GM12878 (cell line): ENCODE data around the gene PDGFA. TPM values are rescaled to one million over a fixed set of nuclear protein-coding genes. Genes with fewer than 3 reads are reported as not detected.

Experiments
- ATAC-seq: fragments of 200-7000 bp; cut with Tn5 transposase; 3 replicates; pipeline ENCODE4 v1.9.1; 2020; ENCODE audit warnings: mild to moderate bottlenecking, moderate library complexity
- BruUV-seq: library from RNA; stranded (reverse); fragments of 400-500 nt; replicated peaks from 2 replicates; lab custom pipeline; 2021; lab: Mats Ljungman, UMichigan
- CTCF ChIA-PET: fragments of 300-600 bp; sonication (Branson Sonifier 250); formaldehyde crosslinking; extraction: SDS; loops from one replicate; lab custom pipeline; 2021; ENCODE audit warnings: inconsistent platforms; lab: Yijun Ruan, JAX
- POLR2A ChIA-PET: fragments of 350-600 bp; formaldehyde crosslinking; extraction: SDS; loops from one replicate; lab custom pipeline; 2021; ENCODE audit warnings: inconsistent platforms; lab: Charles Lee
- RAD21 ChIA-PET: fragments of 300-600 bp; sonication (Branson Sonifier 250); formaldehyde crosslinking; loops from one replicate; lab custom pipeline; 2023; ENCODE audit warnings: antibody characterized with exemption; ENCODE audit not compliant: unreplicated experiment; lab: Charles Lee
- SMC1A ChIA-PET: fragments of 300-600 bp; sonication (Branson Sonifier 250); formaldehyde crosslinking; loops from one replicate; lab custom pipeline; 2023; ENCODE audit not compliant: unreplicated experiment, uncharacterized antibody; lab: Charles Lee
- DNase-seq: peaks from one replicate; pipeline ENCODE4 v3.0.0-alpha.2; 2011; ENCODE audit warnings: low read depth, low spot score
- FAIRE-seq: peaks from 3 replicates; lab custom pipeline; 2011; peaks lifted over from hg19 to GRCh38; lab: Jason Lieb, UNC
- H2AFZ ChIP-seq: 2 replicates; pipeline ENCODE4 v1.6.0; 2011; ENCODE audit warnings: low read depth, low read length, control low read depth; ENCODE audit not compliant: control insufficient read depth
- H3K27ac ChIP-seq: 2 replicates; pipeline ENCODE4 v1.5.1; 2011; ENCODE audit warnings: control low read depth; ENCODE audit not compliant: control insufficient read depth, insufficient read depth
- H3K27me3 ChIP-seq, 2 experiments: replicated peaks in 1 of 2; 2 replicates each; pipeline versions ENCODE4 v1.6.0 to v1.6.1; 2011; ENCODE audit warnings: low read length in 1 of 2; ENCODE audit not compliant: control insufficient read depth in 2 of 2, insufficient read depth in 2 of 2
- H3K36me3 ChIP-seq, 2 experiments: 2 replicates each; pipeline ENCODE4 v1.5.1; 2011; ENCODE audit warnings: low read length in 1 of 2; ENCODE audit not compliant: control insufficient read depth in 2 of 2, insufficient read depth in 2 of 2
- H3K4me1 ChIP-seq: 2 replicates; pipeline ENCODE4 v1.6.1; 2011; ENCODE audit warnings: mild to moderate bottlenecking, low read length, moderate library complexity, mixed read lengths; ENCODE audit not compliant: control insufficient read depth, insufficient read depth
- H3K4me2 ChIP-seq: 2 replicates; pipeline ENCODE4 v1.6.0; 2011; ENCODE audit warnings: control low read depth; ENCODE audit not compliant: control insufficient read depth, insufficient read depth
- H3K4me3 ChIP-seq: fragments of 200-600 bp; sonication (generic); 2 replicates; pipeline ENCODE4 v1.5.1; 2016
- H3K79me2 ChIP-seq: 2 replicates; pipeline ENCODE4 v1.6.0; 2011; ENCODE audit warnings: low read length; ENCODE audit not compliant: control insufficient read depth, insufficient read depth
- H3K9ac ChIP-seq: 2 replicates; pipeline ENCODE4 v1.8.0; 2011; ENCODE audit warnings: low read length, control low read depth, mixed read lengths; ENCODE audit not compliant: control insufficient read depth, insufficient read depth
- H3K9me3 ChIP-seq: replicated peaks from 3 replicates; pipeline ENCODE4 v1.5.1; 2011; ENCODE audit warnings: mild to moderate bottlenecking, low read length; ENCODE audit not compliant: control insufficient read depth, insufficient read depth
- H4K20me1 ChIP-seq: 2 replicates; pipeline ENCODE4 v1.6.0; 2011; ENCODE audit not compliant: control insufficient read depth, insufficient read depth
- ASH2L ChIP-seq: fragments of 300-600, 200-600 bp; sonication (generic); IDR thresholded peaks from 2 replicates; pipeline ENCODE4 v1.6.1; 2017; ENCODE audit warnings: low read depth, mild to moderate bottlenecking, borderline replicate concordance
- ATF7 ChIP-seq: fragments of 450-650 bp; IDR thresholded peaks from 2 replicates; pipeline ENCODE4 v1.6.1; 2016; ENCODE audit warnings: low read depth, mild to moderate bottlenecking
- CREM ChIP-seq: IDR thresholded peaks from 2 replicates; pipeline ENCODE4 v1.6.1; 2014; ENCODE audit warnings: antibody characterized with exemption, low read depth
- EED ChIP-seq: sonication (generic); IDR thresholded peaks from 2 replicates; pipeline ENCODE4 v1.6.1; 2016; ENCODE audit warnings: antibody characterized with exemption, low read depth
- EZH2 ChIP-seq: IDR thresholded peaks from 2 replicates; pipeline ENCODE4 v1.6.1; 2012; ENCODE audit warnings: low read depth, mild to moderate bottlenecking, control low read depth, inconsistent platforms, low read length, borderline replicate concordance; ENCODE audit not compliant: control insufficient read depth
- FOXK2 ChIP-seq: fragments of 450-650 bp; IDR thresholded peaks from 2 replicates; pipeline ENCODE4 v1.6.1; 2017; ENCODE audit warnings: mild to moderate bottlenecking, moderate library complexity
- LARP7 ChIP-seq: fragments of 450-650 bp; IDR thresholded peaks from 2 replicates; pipeline ENCODE4 v1.6.1; 2017; ENCODE audit warnings: mild to moderate bottlenecking
- NFYB ChIP-seq: IDR thresholded peaks from 2 replicates; pipeline ENCODE4 v1.6.1; 2011; ENCODE audit warnings: low read depth, mild to moderate bottlenecking, low read length, improper control_type of control experiment, moderate library complexity; ENCODE audit not compliant: insufficient read depth
- NR2F1 ChIP-seq: fragments of 450-650 bp; conservative IDR thresholded peaks from 2 replicates; pipeline ENCODE4 v1.6.1; 2017; ENCODE audit warnings: mild to moderate bottlenecking
- PML ChIP-seq: IDR thresholded peaks from 2 replicates; pipeline ENCODE4 v1.6.1; 2012; ENCODE audit warnings: low read length, inconsistent platforms
- SIN3A ChIP-seq: IDR thresholded peaks from 2 replicates; pipeline ENCODE4 v1.6.1; 2012; ENCODE audit warnings: low read depth, low read length, improper control_type of control experiment
- SREBF2 ChIP-seq: IDR thresholded peaks from 2 replicates; pipeline ENCODE4 v1.6.1; 2012; ENCODE audit warnings: mild to moderate bottlenecking, low read length
- TCF7 ChIP-seq: IDR thresholded peaks from 2 replicates; pipeline ENCODE4 v1.6.1; 2014; ENCODE audit warnings: antibody characterized with exemption, borderline replicate concordance
- WRNIP1 ChIP-seq: IDR thresholded peaks from 2 replicates; pipeline ENCODE4 v1.6.1; 2011; ENCODE audit warnings: low read depth, low read length, improper control_type of control experiment, borderline replicate concordance
- YY1 ChIP-seq: IDR thresholded peaks from 2 replicates; pipeline ENCODE4 v1.6.1; 2011; ENCODE audit warnings: low read depth, mild to moderate bottlenecking, low read length
- ZNF217 ChIP-seq: fragments of 450-650 bp; IDR thresholded peaks from 2 replicates; pipeline ENCODE4 v1.6.1; 2017; ENCODE audit warnings: antibody characterized with exemption, mild to moderate bottlenecking
- ZZZ3 ChIP-seq: IDR thresholded peaks from 2 replicates; pipeline ENCODE4 v1.6.1; 2011; ENCODE audit warnings: low read depth; ENCODE audit not compliant: control insufficient read depth, insufficient read length
- WGBS: methylation state at CpG from one replicate; pipeline ENCODE4 v1.1.6; 2016; ENCODE audit warnings: low lambda C conversion rate; ENCODE audit not compliant: insufficient replicate concordance, insufficient coverage; ENCODE audit errors: missing lambda C conversion rate; 5-methylcytosine and 5-hydroxymethylcytosine counted together
- in situ Hi-C: fragments of 300-500 bp; cut with MboI; formaldehyde crosslinking; loops from 9 replicates; pipeline ENCODE4 v1.14.3; 2018; ENCODE audit warnings: mixed read lengths
- intact Hi-C: fragments of 100-400 bp; cut with micrococcal nuclease; formaldehyde crosslinking; loops from one replicate; pipeline ENCODE4 v1.14.2; 2022; ENCODE audit not compliant: unreplicated experiment
- polyA plus RNA-seq, 11 experiments: library from polyadenylated mRNA; depleted of rRNA in 4 of 11; unstranded in 6 of 11; stranded (reverse) in 5 of 11; fragments of >200 nt; fragmentation: Nextera tagmentation in 4 of 11; fragmentation: Illumina TruSeq in 1 of 11; extraction: Ambion mirVana in 4 of 11; extraction: Trizol in 1 of 11; gene quantifications; 1 replicate in 1 of 11; 2 replicates in 10 of 11; pipeline versions ENCODE4 v1.2.1 to v1.2.3, GENCODE V29; 2011 to 2016; ENCODE audit warnings: inconsistent platforms in 2 of 11, missing spikeins in 2 of 11, low read depth in 1 of 11
- total RNA-seq, 4 experiments: library from RNA; depleted of rRNA in 3 of 4; stranded (reverse); fragments of >200 nt in 3 of 4; fragmentation: Illumina TruSeq in 1 of 4; extraction: Trizol in 1 of 4; gene quantifications; 2 replicates each; pipeline versions ENCODE4 v1.2.1 to v1.2.3, GENCODE V29; 2013 to 2021
- TF ChIP-seq, protein P1 (sequence below): IDR thresholded peaks from 2 replicates; pipeline ENCODE4 v1.6.1; 2011; ENCODE audit warnings: low read depth, mild to moderate bottlenecking, low read length, moderate library complexity, borderline replicate concordance; ENCODE audit errors: extremely low read depth

Gene PDGFA
- total and polyA plus RNA-seq, 10 of the 15 experiments (the other 5 are each of a cell fraction or from before 2014, with no cell fraction given), result 2.5 to 10.0 (median 5.6) TPM

DNA sequence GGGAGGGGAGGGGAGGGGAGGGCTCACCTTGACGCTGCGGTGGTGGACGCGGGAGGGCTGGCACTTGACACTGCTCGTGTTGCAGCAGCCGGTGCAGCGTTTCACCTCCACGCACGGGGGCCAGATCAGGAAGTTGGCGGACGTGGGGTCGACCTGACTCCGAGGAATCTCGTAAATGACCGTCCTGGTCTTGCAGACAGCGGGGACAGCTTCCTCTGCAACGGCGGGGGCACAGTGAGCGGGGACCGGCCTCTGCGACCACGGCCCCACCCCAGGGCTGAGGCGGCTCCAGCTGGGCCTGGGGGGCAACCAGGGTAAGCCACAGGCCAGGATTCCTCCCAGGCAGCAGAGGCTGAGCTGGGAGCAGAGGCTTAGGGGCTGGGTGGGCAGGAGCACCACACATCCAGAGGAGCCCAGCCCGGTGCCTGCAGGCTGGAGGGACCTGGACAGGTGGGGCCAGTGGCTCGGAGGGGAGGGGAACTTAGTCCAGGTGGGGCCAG lies 8.8 kb downstream of the PDGFA start:
- no peaks in the 10 kb centered on the region; a peak in 2 of 4 replicates for H3K36me3 ChIP-seq
- no peaks in the 10 kb centered on the region for H3K9me3 ChIP-seq
- no peaks in the 10 kb centered on the region for H3K79me2 ChIP-seq
- no peak overlapping the region for H3K4me3 ChIP-seq
- WGBS, result 88% methylated on average over 23 of the region's 25 CpGs
- RAD21 ChIA-PET, result no interaction called here
- SMC1A ChIA-PET, result no interaction called here
- FAIRE-seq (no peak), ATAC-seq (no peak), DNase-seq (no peak)
- H3K4me2 ChIP-seq, result no peak overlapping the region
- POLR2A ChIA-PET, result no interaction called here
- intact Hi-C loops (no loop called here), in situ Hi-C loops (no loop called here)
- H4K20me1 ChIP-seq, result no peaks in the 10 kb centered on the region
- H3K9ac ChIP-seq, result no peak overlapping the region
- no TSS peak for BruUV-seq
- TF ChIP-seq EZH2, result no peak
- TF ChIP-seq LARP7, result no peak
- no peak for TF ChIP-seq ZZZ3
- TF ChIP-seq PML, result no peak
- TF ChIP-seq NFYB, result no peak
- no peak for TF ChIP-seq WRNIP1
- TF ChIP-seq YY1, result no peak
- no peak for TF ChIP-seq TCF7
- TF ChIP-seq, protein P1, sequence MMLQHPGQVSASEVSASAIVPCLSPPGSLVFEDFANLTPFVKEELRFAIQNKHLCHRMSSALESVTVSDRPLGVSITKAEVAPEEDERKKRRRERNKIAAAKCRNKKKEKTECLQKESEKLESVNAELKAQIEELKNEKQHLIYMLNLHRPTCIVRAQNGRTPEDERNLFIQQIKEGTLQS, result no peak
- TF ChIP-seq CREM, result no peak
- TF ChIP-seq NR2F1, result no peak
- TF ChIP-seq SIN3A, result no peak
- TF ChIP-seq ATF7, result no peak
- TF ChIP-seq ASH2L, result no peak
- no peak for TF ChIP-seq SREBF2
- no peak for TF ChIP-seq ZNF217
- TF ChIP-seq FOXK2, result no peak
- no peak for TF ChIP-seq EED
- no peaks in the 10 kb centered on the region for H3K4me1 ChIP-seq
- no peaks in the 10 kb centered on the region for H3K27me3 ChIP-seq
- no peak overlapping the region for H2AFZ ChIP-seq
- H3K27ac ChIP-seq, result no peak overlapping the region
- CTCF ChIA-PET, result no interaction called here
